Fibroblast of pulmonary artery (primary cell): ENCODE data around the gene MRPL17.

Source experiments
- DNase-seq: peaks from one replicate; pipeline ENCODE4 v3.0.0-alpha.2; 2010; ENCODE audit warnings: low read depth
- H3K4me3 ChIP-seq: replicated peaks from 2 replicates; pipeline ENCODE4 v1.5.1; 2011; ENCODE audit warnings: low read depth, mild to moderate bottlenecking, control low read depth, low read length, moderate library complexity
- CTCF ChIP-seq: IDR thresholded peaks from 2 replicates; pipeline ENCODE4 v1.5.1; 2011; ENCODE audit warnings: mild to moderate bottlenecking, control low read depth, low read length, inconsistent platforms; ENCODE audit errors: missing control alignments

The MRPL17 gene

GRCh38 chr11:6654281-6655019 lies 28.7 kb downstream of the MRPL17 start:
- no peak overlapping the region for H3K4me3 ChIP-seq
- TF ChIP-seq CTCF, result no peak
- no peak for DNase-seq

GRCh38 chr11:6653656-6654055 lies 29.5 kb downstream of the MRPL17 start:
- no peak overlapping the region for H3K4me3 ChIP-seq
- DNase-seq, result no peak
- TF ChIP-seq CTCF, result no peak

GRCh38 chr11:6653097-6653496 lies 30.0 kb downstream of the MRPL17 start:
- no peak for DNase-seq
- H3K4me3 ChIP-seq, result no peak overlapping the region
- TF ChIP-seq CTCF, result no peak

- DNase-seq, result no peak
- TF ChIP-seq CTCF, result no peak
- H3K4me3 ChIP-seq, result no peak overlapping the region
Measured at GRCh38 chr11:6652182-6652581, 31.0 kb downstream of the MRPL17 start.

- no peak for DNase-seq
Measured at GRCh38 chr11:6650980-6651379, 32.2 kb downstream of the MRPL17 start.

GRCh38 chr11:6650104-6650503 lies 33.0 kb downstream of the MRPL17 start:
- no peak overlapping the region for H3K4me3 ChIP-seq
- no peak for DNase-seq
- TF ChIP-seq CTCF, result no peak

More at GRCh38 chr11:6650980-6651379, 32.2 kb downstream of the MRPL17 start:
- no peak for TF ChIP-seq CTCF
- no peak overlapping the region for H3K4me3 ChIP-seq

- no peak overlapping the region for H3K4me3 ChIP-seq
- TF ChIP-seq CTCF, result no peak
- no peak for DNase-seq
Measured at GRCh38 chr11:6648501-6648900, 34.6 kb downstream of the MRPL17 start.
